Stimulated activated CD4-positive, alpha-beta T cell treated with anti-CD3 and anti-CD28 coated beads, Interleukin-2, amount 100 ng/mL, for 4 hours (primary cell): ENCODE results near the gene HOXA13.

Source experiments
- DNase-seq: peaks from one replicate; pipeline ENCODE4 v3.0.0-alpha.2; 2020; ENCODE audit warnings: low read depth

HOXA13 gene

DNA sequence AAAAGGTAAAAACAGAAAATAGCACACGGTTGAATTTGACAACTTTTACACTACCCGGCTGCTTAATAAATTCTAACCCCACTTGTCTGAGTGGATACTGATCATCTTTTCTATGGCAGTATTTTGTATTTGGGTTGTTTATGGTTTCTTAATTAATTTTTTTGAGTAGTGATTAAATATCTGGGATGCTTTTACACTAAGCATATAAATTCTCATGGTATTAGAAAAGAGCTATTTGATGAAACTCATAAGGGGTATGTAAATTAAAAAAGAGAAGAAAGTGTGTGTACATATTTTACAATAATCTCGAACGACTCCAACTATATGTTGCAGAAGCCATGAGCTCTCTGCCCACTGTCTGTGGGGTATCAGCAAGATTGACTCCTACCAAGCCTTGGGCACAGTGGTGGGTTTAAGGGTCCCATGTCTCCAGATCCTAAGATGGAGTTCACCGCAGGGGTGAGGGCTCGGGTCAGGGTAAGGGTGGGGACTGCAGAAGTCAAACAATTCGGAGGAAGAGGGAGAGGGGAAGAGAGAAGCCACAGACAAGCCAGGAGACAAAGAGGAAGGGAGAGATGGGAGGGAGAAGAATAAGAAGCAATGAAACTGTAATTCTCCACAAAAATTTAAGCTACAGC is 7.6 kb upstream of the HOXA13 start:
- no peak for DNase-seq

DNA sequence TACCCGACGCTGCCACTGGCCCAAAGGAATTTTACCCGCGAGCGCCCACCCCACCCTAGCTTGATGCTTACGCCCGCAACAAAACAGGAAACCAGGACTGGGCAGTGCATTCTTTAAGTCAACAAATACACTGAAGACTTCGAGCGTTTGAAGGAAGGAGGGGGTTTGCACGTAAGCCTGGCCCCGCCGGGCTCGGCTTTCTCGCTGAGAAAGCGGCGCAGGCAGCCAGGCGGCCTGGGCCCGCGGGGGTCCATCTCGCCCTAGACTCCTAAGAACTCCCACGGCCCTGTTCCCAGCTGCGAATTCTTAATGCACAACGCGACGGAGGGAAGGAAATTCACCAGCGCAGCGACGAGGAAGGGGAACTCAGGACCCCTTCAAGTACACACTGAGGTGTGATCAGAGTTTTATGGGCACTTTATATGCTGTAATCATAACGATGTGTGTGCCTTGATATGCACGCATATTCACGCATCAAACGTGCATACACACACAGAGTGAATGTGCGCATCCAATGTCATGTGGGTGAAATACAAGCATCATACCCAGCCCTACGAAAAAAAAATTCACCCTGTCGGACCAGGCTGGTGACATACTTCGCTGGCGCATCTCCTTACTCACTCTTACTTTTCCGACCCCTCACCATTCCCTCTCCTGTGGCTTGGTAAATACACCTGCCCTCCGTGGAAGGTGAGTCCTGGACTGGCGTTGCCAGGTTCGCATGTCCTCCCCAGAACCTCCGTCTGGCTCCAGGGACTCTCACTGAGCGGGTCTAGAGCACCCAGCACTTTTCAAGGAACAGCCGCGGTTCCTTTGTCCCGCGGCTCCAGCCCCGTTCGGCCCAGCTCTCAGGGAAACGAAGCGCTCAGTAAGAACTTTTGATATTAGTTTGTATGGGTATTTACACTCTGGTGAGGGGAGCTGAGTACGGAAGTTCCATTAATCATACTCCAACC is 5.7 kb upstream of the HOXA13 start:
- no peak for DNase-seq

DNA sequence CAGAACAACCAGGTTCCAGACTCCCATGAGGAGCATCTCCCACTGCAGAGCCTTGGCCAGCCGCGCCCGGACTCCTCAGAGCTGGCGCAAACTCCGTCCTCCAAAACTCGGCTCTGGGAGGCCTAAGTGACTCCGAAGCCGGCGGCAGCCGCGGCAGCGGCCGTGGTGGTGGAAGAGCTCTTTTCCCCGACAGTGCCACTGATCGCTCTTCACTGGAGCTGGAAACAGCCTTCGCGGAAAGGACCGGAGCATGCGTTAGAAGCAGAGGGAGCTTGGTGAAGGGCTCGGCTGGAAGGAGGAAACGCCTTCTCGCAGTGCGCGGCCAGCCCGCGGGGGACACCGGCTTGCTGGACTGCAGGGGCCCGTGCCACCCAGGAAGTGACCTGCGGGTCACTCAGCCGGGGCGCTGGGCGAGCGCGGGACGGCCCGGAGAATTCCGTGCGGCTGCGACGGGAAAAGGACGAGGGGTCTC is 5.0 kb upstream of the HOXA13 start:
- DNase-seq, result no peak

DNA sequence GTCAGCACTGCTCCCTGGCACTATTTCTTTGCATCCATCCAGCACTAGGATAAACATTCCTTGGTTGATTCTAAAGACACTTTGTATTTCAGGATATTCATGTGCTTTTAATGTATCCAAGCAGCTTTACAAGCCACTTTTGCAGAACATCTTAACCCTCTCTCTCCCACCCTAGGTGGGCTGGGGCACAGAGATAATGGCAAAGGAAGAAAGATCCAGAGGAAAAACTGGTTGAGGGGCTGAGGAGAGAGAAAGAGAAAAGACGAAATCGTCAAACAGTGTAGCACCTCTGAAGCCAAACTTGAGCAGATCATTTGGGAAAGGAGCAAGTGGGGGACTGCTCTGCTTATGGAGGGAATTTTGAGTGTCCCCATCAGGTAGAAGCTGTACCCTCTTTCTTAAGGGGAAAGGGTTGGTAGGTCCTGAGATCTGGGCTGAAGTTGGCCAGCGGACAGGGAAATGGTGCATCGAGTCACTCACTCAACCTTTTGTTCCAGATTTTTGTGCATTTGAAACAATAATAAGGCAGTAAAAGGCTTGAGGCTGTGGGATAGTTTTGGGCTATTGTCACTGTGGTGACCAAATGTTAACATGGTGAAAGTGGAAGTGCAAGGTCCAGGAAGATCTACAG is 4.2 kb upstream of the HOXA13 start:
- no peak for DNase-seq

DNA sequence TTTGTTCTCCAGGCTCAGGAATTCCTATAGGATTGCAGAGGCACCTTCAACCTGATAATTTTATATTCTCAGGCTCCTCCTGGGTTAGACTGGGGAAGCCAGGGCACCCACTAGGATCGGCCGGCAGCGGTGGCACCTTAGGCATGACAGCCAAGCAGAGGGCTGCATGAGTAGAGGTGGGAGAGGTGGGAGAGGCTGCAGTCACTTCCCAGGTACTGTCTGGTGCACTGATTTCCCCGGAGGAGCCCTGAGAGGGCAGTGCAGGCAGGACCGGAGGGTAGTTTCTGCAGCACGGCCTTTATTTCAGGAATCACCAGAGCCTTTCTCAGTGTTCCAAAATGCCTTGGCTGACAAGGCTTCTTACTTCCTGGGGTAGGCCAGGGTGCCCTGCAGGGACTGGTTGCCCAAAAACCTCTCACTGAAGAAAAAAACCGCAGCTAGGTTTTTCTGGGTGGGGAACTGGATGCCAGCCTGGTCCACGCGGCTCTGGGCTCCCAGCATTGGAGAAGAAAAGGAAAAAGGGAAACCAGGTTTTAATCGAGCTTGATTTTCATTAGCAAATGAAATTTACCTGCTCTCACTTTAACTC is 3.6 kb upstream of the HOXA13 start:
- no peak for DNase-seq

DNA sequence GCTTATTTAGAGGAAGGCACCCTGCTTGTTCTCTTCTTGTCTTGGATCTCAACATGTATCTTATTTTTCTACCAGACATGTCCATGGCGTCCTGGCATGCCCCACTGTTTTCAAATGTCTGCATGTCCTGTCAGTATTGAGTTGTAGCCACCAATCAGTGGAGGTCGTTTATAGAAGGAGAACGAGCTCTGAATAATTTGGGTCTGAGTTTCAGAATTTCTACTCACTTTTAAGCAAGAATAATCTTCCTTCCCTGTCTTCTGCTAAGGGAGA is 2.9 kb upstream of the HOXA13 start:
- DNase-seq, result no peak

DNA sequence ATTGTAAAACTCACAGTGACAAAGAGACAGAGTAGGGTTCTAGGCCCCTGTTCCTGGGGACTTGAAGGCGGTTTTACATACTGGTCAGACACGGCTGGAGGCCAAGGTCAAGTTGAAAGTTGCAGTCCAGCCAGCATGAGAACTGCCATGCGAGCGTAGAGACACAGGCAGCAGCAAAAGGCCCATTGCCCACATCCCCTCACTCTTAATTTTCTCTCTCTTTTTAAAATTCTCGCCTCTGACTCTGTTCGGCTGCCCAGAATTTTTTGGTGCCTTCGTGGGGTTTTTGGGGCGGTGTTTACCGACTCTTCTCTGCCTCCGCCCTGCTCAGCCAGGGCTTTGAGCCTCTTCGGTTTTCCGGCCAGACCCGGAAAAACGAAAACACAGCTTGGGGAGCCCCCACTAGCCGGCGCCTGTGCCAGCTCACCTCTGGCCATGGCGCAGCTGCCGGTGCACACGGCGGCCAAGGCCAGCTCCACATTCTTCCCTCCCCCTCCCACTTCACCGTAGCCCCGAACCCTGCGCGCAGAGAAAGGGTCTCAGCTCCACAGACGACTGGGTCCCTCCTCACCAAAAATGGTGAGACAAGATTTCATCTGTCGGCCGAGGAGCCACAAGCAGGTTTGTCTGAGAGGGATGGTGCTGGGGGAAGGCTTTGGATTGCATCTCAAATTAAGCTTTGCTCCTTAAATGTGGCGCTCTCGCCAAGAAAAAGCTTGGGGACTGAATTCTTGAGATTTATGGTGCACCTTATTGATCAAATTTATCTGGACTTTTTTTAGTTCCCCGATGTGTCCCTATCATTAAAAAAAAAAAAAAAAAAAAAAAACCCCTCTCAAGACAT is 2.3 kb upstream of the HOXA13 start:
- DNase-seq, result no peak

DNA sequence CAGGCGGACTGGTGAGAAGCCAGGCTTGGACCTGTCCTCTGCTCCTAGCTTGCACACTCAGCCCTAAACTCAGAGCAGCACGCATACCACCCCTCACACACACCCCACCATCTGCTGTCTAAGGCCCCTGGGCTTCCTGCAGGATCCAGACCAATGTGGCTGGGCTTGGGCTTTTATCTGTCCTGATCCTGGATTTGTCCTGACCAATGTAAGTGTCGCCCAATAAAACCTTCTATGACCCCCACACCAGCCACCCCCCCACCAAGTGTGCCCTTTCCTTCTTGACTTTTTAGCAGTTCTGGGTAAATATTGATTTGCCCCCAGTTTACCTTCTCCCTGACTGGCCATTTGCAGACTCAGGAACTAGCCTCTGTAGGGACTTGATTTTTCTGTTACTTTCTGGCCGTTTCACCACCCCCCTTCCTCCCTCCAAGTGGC is 1.7 kb upstream of the HOXA13 start:
- DNase-seq, result no peak

DNA sequence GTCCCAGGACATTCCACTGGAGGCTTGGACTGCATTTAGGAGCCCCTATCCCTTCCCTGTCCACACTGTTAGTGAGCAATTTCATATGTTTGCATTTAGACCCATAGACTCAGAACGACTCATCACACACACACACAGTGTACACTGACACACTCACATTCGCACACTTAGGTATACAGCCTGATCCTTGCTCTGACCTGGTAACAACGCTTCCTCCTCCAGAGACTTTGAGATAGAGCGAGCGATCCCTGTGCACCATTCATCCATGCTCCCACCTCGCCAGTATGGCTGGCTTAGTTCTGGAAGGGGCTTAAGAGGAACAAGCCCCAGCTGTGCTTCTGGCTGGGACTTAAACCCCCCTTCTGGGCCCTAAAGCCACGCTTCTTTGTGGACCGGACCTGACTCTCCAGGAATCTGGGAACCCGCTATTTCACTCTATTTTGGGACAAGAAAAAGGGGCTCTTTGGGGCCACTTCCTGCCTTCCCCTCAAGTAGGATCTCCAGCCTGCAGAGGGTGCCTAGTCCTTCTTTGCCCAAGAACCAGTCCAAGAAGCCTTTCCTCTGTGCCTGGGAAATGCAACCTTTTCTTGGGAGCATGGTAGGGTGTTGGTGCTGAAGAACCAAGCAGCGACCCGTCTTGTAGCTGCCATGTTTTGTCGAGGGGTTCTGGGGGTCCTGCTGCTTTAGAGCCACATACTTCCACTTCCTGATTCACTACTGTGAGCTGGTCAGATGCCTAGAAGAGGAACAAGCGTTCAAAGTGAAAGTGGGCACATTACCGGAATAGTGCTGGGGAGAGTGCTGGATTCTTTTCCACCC is 1.1 kb upstream of the HOXA13 start:
- DNase-seq, result no peak

DNA sequence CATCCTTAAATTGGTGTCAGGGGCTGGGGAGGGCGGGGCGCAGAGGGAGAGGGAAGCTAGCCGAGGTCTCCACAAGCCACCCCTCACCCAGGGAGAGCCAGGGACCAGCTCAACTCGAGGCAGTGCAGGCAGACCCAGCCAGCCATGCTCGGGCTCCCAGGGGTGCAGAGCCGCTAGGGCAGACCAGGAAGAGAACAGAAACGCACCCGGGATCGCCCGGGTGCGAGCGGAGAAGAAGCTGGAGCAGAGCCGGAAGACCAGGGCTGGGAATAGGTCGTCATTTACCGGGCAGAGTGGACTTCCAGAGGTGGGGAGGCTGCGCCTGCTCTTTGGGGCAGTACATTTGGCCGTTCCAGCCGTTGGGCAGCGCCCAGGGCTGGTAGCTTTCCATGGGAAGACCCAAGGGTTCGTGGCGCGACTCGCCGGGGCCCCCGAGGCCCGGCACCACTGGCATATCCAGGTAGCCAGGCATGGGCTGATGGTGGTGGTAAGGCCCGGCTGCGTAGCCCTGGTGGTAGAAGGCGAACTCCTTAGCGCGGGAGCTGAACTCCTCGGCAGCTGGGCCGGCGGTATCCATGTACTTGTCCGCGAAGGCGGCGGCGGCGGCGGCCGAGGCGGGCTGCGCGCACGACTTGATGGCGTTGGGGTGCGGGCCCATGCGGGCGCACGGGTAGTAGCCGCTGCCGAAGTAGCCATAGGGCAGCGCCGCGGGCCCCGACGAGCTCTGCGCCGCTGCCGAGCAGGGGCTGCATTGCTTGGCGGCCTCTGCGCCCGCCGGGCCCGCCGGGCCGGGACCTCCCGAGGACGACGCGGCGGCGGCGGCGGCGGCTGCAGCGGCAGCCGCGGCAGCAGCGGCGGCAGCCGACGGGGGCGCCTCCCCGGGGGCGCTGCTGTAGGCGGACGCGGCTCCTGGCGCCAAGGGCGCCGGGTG is 755 bp downstream of the HOXA13 start:
- no peak for DNase-seq

DNA sequence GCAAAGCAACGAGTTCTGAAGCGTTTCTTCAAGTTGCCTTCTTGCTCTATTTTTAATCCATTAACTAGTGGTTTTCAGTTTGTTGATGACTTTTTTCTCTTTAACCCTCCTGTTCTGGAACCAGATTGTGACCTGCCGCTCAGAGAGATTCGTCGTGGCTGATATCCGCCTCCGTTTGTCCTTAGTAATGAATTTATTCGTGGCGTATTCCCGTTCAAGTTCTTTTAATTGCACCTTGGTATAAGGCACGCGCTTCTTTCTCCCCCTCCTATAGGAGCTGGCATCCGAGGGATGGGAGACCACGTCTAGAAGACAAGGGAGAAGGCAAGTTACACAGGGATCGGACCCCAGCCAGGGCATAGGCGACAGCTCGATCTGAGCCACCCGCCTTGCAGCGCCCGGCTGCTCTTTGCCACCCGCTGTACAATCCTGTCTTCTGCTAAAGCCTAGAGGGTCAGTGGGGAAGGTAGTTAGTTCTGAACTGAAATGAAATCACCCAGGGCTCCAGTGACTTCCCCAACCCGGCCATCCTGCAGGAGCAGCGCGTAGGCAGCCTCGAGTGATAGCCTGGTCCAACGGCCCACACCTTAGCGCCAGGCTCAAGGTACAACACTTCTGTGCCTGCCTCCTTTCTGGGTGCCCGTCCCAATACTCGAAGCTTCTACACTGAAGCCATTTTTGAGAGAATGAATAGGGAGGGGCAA is 1.6 kb downstream of the HOXA13 start:
- DNase-seq, result no peak

DNA sequence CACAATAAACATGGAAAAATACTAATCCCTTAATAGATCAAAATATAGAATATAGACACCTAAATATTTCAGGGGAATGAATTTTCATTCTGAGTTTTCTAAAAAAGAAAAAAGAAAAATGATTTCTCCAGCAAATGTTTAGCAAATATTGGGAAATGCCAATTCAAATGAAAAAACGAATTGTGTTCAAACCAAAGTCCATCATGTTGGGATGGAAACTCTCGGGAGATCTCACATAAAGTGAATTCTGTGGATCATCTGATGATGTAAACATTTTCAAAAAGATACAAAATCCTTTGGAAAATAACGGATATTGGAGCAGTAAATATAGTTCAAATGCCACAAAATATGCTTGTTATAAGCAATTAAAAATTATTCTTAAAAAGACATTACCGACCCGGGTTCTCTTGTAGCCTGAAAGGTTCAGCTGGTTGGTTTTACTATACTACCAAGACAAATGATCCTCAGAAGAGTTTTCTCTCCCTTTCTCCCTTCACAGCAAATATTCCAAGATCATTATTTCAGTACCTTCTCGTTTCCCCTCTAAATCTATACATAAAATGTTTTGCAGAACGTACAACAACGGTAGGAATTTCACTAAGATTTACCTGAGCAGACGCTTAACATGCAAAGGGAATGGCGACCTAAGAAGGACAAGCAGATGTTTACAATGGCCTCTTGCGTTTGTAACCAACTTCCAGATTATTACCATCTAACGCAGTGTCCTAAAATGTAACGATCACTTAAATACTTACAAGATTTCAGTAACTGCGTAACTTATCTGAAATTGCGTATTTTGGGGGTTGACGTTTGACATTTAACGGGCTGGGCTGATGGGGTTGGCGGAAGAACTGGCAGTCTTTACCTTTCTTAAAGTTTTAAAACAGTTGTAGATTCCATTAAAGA is 2.5 kb downstream of the HOXA13 start:
- no peak for DNase-seq

DNA sequence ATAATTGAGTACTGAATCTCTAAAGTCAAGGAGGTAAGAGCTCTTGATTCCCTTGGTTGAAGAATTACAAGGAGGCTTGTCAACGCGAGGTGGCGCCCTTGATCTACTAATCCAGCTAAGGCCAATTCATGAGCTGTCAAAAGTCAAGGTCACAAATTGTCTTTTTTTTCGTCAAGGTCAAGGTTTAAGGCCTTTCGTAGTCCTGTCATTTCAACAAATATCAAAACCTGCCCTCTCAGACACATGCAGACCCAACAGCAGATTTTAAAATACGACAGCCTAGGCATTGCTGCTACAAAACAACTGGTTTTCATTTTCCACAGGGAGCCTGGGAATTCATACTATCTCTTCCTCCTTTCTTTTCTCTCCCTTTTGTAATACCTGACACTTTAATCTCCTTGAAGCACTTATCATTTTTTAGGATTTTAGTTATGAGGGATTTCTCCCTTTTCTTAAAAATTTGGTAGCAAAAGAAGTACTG is 3.6 kb downstream of the HOXA13 start:
- peak; percentile 75 for DNase-seq

DNA sequence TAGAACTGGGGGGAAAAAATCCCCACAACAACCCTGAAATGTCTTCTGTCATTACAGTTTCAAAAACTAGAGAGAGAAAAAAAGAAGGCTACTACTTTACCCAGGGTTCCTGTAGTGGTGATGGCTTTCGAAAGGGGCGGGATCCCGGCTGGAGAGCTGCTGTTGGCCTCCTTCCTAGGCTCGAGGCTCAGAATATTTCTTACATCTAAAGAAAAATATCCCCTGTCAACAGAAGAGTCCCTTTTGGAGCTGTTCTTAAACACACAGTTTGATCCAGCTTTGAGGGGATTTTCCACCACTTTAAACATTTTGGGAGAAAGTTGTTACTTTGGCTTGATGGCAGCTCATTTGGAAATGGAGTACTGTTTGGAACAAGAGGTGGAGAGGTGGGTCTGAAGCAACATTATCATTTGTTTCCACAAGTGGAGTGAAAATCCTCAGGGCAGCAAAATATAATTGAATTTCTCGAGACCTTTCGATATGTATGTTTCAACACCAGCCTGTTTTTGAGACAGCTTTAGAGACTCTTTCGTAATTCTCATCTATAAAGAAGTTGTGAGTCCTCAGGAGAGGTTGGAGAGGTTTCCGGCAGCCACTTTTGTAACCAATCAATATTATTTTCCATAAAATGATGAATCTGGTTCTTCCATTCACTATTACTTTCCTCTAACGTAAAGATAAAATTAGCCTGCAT is 5.1 kb downstream of the HOXA13 start:
- DNase-seq, result no peak

DNA sequence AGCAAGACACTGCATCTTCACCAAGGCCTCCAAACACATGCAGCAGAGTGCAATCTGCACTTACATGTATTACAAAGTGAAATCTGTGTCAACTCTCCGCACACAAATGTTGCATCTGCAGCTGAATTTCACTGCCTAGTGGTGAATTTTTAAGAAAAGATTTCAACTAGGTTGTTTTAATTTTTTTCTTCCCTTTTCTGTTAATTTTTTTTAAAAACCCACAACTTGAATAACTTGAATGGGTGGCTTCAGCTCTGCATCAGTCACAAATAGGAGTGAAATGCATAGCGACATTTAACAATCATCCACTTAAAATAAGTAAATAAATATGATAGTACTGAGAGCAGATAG is 5.9 kb downstream of the HOXA13 start:
- DNase-seq, result no peak

DNA sequence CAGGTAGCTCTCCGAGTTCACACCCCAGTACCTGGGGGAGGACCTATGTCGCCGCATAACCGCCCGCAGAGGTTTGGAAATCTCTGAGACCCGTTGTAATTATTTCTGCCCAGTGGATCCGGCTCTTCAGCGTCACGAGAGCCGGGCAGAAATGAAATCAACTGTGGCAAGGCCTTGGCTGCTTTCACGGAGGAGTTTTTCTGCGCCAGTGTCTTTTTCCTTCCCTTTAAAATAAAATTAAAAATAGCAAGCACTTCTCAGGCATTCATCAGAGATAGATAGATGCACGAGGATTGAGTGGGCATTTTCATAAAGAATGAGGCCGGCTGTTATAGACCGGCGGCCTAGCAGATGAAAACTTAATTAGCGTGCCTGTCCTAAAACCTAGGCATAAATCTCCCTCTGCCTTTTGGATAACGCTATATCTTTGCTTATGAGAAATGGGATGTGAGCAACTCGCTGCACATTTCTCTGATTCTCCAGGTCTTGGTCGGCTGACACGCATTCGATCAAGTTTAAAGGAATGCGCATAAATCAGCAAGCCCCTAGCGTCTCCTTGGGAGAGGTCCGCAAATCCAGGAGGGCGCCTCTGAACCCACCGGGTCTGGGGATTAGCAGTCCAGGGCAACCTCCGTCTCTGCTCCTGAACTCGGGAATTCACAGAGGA is 6.4 kb downstream of the HOXA13 start:
- DNase-seq, result no peak
